ENCODE measurements around the gene BET1L. TPM values are rescaled to one million over a fixed set of nuclear protein-coding genes. Genes with fewer than 3 reads are reported as not detected.

The BET1L gene
- total and polyA plus RNA-seq, 2 donors (not counting 1 experiment from before 2014, with no cell fraction given), result 21.1 to 70.2 TPM

DNA sequence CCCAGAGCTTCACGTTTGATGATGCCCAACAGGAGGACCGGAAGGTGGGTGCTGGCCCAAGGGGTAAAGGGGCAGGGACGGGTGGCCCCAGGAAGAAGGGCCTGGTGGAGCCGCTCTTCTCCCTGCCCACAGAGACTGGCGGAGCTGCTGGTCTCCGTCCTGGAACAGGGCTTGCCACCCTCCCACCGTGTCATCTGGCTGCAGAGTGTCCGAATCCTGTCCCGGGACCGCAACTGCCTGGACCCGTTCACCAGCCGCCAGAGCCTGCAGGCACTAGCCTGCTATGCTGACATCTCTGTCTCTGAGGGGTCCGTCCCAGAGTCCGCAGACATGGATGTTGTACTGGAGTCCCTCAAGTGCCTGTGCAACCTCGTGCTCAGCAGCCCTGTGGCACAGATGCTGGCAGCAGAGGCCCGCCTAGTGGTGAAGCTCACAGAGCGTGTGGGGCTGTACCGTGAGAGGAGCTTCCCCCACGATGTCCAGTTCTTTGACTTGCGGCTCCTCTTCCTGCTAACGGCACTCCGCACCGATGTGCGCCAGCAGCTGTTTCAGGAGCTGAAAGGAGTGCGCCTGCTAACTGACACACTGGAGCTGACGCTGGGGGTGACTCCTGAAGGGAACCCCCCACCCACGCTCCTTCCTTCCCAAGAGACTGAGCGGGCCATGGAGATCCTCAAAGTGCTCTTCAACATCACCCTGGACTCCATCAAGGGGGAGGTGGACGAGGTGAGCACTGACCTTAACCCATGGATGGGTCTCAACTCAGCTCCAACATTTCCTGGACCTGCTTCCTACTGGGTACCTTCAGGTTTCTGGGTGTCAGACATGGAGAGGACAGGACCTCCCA lies 2.3 kb upstream of the BET1L start:
- peak overlapping the region; percentile 96 for H3K27ac ChIP-seq (ENCODE audit: insufficient read depth, low read length)
- H3K4me1 ChIP-seq (ENCODE audit: control insufficient read depth, extremely low read depth, insufficient read depth, low read length), result peaks cover 25% of the 10 kb centered on the region
- peaks cover 66% of the 10 kb centered on the region for H3K79me2 ChIP-seq (ENCODE audit: control insufficient read depth, insufficient read depth, low read length)
- no peaks in the 10 kb centered on the region for H4K20me1 ChIP-seq (ENCODE audit: control insufficient read depth, extremely low read depth, insufficient read depth, low read length)
- H3K27me3 ChIP-seq (ENCODE audit: control insufficient read depth, insufficient read depth, low read length), result no peaks in the 10 kb centered on the region
- no peaks in the 10 kb centered on the region for H3K9me3 ChIP-seq (ENCODE audit: control insufficient read depth, insufficient read depth, low read depth, low read length)
- peak overlapping the region; percentile 71 to 96 (median 74) for H3K4me3 ChIP-seq (replicated peaks in 1 of 4; ENCODE audit: control extremely low read depth in 1 of 4, insufficient read depth in 1 of 4, low read depth in 3 of 4, low read length in 4 of 4)
- peak in 1 of 2 donors; percentile 25 for DNase-seq (ENCODE audit: low read depth in 2 of 2)
- peak overlapping the region; percentile 98 for H3K4me2 ChIP-seq (ENCODE audit: extremely low read depth, insufficient read depth, low read length)
- H3K36me3 ChIP-seq (ENCODE audit: control insufficient read depth, insufficient read depth, low read length), result peaks cover 42% of the 10 kb centered on the region
- no peak overlapping the region for H2AFZ ChIP-seq (ENCODE audit: low read length)
- H3K9ac ChIP-seq (ENCODE audit: insufficient read depth, low read length), result peak overlapping the region; percentile 97
- no peak for TF ChIP-seq EZH2 (IDR thresholded peaks at IDR 0.05; ENCODE audit: low read length, missing control alignments)
- TF ChIP-seq, protein P1, sequence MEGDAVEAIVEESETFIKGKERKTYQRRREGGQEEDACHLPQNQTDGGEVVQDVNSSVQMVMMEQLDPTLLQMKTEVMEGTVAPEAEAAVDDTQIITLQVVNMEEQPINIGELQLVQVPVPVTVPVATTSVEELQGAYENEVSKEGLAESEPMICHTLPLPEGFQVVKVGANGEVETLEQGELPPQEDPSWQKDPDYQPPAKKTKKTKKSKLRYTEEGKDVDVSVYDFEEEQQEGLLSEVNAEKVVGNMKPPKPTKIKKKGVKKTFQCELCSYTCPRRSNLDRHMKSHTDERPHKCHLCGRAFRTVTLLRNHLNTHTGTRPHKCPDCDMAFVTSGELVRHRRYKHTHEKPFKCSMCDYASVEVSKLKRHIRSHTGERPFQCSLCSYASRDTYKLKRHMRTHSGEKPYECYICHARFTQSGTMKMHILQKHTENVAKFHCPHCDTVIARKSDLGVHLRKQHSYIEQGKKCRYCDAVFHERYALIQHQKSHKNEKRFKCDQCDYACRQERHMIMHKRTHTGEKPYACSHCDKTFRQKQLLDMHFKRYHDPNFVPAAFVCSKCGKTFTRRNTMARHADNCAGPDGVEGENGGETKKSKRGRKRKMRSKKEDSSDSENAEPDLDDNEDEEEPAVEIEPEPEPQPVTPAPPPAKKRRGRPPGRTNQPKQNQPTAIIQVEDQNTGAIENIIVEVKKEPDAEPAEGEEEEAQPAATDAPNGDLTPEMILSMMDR (conservative IDR thresholded peaks at IDR 0.05 in 1 of 2, IDR thresholded peaks at IDR 0.05 in 1 of 2; ENCODE audit: low read depth in 1 of 2, low read length in 2 of 2), result no peak

- Histone ChIP-seq H3K4me3 (replicated peaks in 1 of 4; ENCODE audit: control extremely low read depth in 1 of 4, insufficient read depth in 1 of 4, low read depth in 3 of 4, low read length in 4 of 4) (peak overlapping the region; percentile 71 to 96 (median 74)), H3K27me3 (ENCODE audit: control insufficient read depth, insufficient read depth, low read length) (no peaks in the 10 kb centered on the region), H3K27ac (ENCODE audit: insufficient read depth, low read length) (peak overlapping the region; percentile 96), H3K9ac (ENCODE audit: insufficient read depth, low read length) (peak overlapping the region; percentile 97), H2AFZ (ENCODE audit: low read length) (no peak overlapping the region), H3K79me2 (ENCODE audit: control insufficient read depth, insufficient read depth, low read length) (peaks cover 72% of the 10 kb centered on the region), H3K4me1 (ENCODE audit: control insufficient read depth, extremely low read depth, insufficient read depth, low read length) (peaks cover 25% of the 10 kb centered on the region), H3K4me2 (ENCODE audit: extremely low read depth, insufficient read depth, low read length) (peak overlapping the region; percentile 98), H4K20me1 (ENCODE audit: control insufficient read depth, extremely low read depth, insufficient read depth, low read length) (no peaks in the 10 kb centered on the region), H3K36me3 (ENCODE audit: control insufficient read depth, insufficient read depth, low read length) (peaks cover 42% of the 10 kb centered on the region), H3K9me3 (ENCODE audit: control insufficient read depth, insufficient read depth, low read depth, low read length) (no peaks in the 10 kb centered on the region)
- TF ChIP-seq EZH2 (IDR thresholded peaks at IDR 0.05; ENCODE audit: low read length, missing control alignments), result no peak
- TF ChIP-seq, protein P1 (conservative IDR thresholded peaks at IDR 0.05 in 1 of 2, IDR thresholded peaks at IDR 0.05 in 1 of 2; ENCODE audit: low read depth in 1 of 2, low read length in 2 of 2), result no peak
- no peak for DNase-seq (ENCODE audit: low read depth in 2 of 2)
Observed at GRCh38 chr11:208917-209260, 1.7 kb upstream of the BET1L start.

DNA sequence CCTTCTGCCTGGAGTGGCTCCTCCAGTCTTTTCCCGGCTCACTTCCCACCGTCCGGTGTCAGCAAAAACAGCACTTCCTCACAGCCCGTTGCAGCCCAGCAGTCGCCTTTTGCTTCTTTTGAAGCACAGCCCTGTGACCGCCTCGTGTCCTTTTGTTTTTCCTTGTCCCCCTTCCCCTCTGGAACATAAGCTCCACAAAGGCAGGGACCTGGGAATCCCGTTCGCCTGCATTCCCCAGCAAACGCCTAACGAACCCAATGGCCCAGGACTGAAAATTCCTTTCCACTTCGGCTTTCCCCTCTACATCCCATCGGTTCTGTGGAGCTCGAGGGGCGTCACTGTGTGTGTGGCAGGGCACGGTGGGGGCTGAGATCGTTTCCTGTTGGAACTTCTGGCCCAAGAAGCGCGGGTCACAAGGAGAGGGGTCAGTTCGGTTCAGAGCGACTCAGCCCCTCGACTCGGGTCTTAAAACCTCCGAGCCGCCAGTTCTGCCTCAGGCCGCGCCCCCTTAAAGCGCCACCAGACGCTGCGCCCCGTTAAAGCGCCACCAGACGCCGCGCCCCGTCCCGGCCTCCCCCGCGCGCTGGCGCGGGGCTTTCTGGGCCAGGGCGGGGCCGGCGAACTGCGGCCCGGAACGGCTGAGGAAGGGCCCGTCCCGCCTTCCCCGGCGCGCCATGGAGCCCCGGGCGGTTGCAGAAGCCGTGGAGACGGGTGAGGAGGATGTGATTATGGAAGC lies 1.1 kb upstream of the BET1L start:
- no peaks in the 10 kb centered on the region for H4K20me1 ChIP-seq (ENCODE audit: control insufficient read depth, extremely low read depth, insufficient read depth, low read length)
- TF ChIP-seq, protein P1 (conservative IDR thresholded peaks at IDR 0.05 in 1 of 2, IDR thresholded peaks at IDR 0.05 in 1 of 2; ENCODE audit: low read depth in 1 of 2, low read length in 2 of 2), result no peak
- no peak for TF ChIP-seq EZH2 (IDR thresholded peaks at IDR 0.05; ENCODE audit: low read length, missing control alignments)
- no peaks in the 10 kb centered on the region for H3K27me3 ChIP-seq (ENCODE audit: control insufficient read depth, insufficient read depth, low read length)
- H3K4me3 ChIP-seq (replicated peaks in 1 of 4; ENCODE audit: control extremely low read depth in 1 of 4, insufficient read depth in 1 of 4, low read depth in 3 of 4, low read length in 4 of 4), result peak overlapping the region; percentile 71 to 96 (median 80)
- peak overlapping the region; percentile 96 for H3K27ac ChIP-seq (ENCODE audit: insufficient read depth, low read length)
- peaks cover 25% of the 10 kb centered on the region for H3K4me1 ChIP-seq (ENCODE audit: control insufficient read depth, extremely low read depth, insufficient read depth, low read length)
- H3K79me2 ChIP-seq (ENCODE audit: control insufficient read depth, insufficient read depth, low read length), result peaks cover 77% of the 10 kb centered on the region
- peak overlapping the region; percentile 97 for H3K9ac ChIP-seq (ENCODE audit: insufficient read depth, low read length)
- peaks cover 46% of the 10 kb centered on the region for H3K36me3 ChIP-seq (ENCODE audit: control insufficient read depth, insufficient read depth, low read length)
- H3K4me2 ChIP-seq (ENCODE audit: extremely low read depth, insufficient read depth, low read length), result peak overlapping the region; percentile 100
- no peaks in the 10 kb centered on the region for H3K9me3 ChIP-seq (ENCODE audit: control insufficient read depth, insufficient read depth, low read depth, low read length)
- H2AFZ ChIP-seq (ENCODE audit: low read length), result no peak overlapping the region
- DNase-seq (ENCODE audit: low read depth in 2 of 2), result peak; percentile 64 to 74

Data from fibroblast of lung (primary cell).